Smooth muscle cell of the umbilical artery (primary cell): ENCODE results near the gene CD8A. TPM values are rescaled to one million over a fixed set of nuclear protein-coding genes. Genes with fewer than 3 reads are reported as not detected.

Source experiments
- total RNA-seq: library from RNA; depleted of rRNA; stranded (reverse); fragments of >200 nt; gene quantifications from 2 replicates; pipeline ENCODE4 v1.2.3, GENCODE V29; 2014

The CD8A gene
- total RNA-seq = not detected in 2 replicates

GRCh38 chr2:86790676-86791572 is at the start of gene CD8A:
CD8A (minus strand) TSS chr2:86790913; CDS start chr2:86790825, 88 bp downstream.

Other genes starting within 250 kb of the CD8A start
- 91.5 and 171 TPM in 2 replicates for gene CHMP3, start 227.5 kb downstream of the CD8A start, total RNA-seq
- gene RNF103, start 167.0 kb downstream of the CD8A start, total RNA-seq = 14.5 and 14.6 TPM in 2 replicates
- 15.7 and 20.5 TPM in 2 replicates for gene RMND5A, start 70.6 kb downstream of the CD8A start, total RNA-seq
- not detected in 2 replicates for gene CD8B, start 71.0 kb upstream of the CD8A start, total RNA-seq
- 2.1 and 4.2 TPM in 2 replicates for gene RGPD1, start 151.2 kb upstream of the CD8A start, total RNA-seq
- gene PLGLB1, start 230.9 kb upstream of the CD8A start, total RNA-seq = 0.83 and 1.5 TPM in 2 replicates